Measurements from ENCODE around the gene RIPK1. TPM values are rescaled to one million over a fixed set of nuclear protein-coding genes. Genes with fewer than 3 reads are reported as not detected.

RIPK1 gene
- total and polyA plus RNA-seq, 10 of the 15 experiments (the other 5 are each of a cell fraction or from before 2014, with no cell fraction given): 1.6 to 11.2 (median 6.3) TPM

DNA sequence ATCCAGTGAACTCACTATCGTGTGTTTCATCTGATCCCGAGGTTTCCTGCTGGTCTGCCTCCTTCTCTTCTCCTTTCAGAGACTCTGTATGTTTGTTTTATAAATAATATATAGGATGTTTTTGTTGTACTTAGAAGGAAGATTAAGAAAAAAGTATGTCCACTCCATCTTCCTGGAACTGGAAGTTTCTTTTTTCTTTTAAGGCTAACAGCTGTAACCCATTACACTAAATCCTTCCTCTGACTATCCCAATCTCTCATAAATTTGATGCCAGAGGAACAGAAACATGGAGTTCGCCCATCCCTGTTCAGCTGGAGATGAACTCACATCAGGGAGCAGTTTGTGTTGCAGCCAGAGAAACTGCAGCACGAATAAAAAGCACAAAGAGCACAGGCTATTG, 20.7 kb downstream of the RIPK1 start (continued):
- TF ChIP-seq, protein P1, sequence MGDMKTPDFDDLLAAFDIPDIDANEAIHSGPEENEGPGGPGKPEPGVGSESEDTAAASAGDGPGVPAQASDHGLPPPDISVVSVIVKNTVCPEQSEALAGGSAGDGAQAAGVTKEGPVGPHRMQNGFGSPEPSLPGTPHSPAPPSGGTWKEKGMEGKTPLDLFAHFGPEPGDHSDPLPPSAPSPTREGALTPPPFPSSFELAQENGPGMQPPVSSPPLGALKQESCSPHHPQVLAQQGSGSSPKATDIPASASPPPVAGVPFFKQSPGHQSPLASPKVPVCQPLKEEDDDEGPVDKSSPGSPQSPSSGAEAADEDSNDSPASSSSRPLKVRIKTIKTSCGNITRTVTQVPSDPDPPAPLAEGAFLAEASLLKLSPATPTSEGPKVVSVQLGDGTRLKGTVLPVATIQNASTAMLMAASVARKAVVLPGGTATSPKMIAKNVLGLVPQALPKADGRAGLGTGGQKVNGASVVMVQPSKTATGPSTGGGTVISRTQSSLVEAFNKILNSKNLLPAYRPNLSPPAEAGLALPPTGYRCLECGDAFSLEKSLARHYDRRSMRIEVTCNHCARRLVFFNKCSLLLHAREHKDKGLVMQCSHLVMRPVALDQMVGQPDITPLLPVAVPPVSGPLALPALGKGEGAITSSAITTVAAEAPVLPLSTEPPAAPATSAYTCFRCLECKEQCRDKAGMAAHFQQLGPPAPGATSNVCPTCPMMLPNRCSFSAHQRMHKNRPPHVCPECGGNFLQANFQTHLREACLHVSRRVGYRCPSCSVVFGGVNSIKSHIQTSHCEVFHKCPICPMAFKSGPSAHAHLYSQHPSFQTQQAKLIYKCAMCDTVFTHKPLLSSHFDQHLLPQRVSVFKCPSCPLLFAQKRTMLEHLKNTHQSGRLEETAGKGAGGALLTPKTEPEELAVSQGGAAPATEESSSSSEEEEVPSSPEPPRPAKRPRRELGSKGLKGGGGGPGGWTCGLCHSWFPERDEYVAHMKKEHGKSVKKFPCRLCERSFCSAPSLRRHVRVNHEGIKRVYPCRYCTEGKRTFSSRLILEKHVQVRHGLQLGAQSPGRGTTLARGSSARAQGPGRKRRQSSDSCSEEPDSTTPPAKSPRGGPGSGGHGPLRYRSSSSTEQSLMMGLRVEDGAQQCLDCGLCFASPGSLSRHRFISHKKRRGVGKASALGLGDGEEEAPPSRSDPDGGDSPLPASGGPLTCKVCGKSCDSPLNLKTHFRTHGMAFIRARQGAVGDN (IDR thresholded peaks at IDR 0.05): no peak
- no peak for TF ChIP-seq HDAC6 (IDR thresholded peaks at IDR 0.05; ENCODE audit: unreplicated experiment)
- TF ChIP-seq, protein P2, sequence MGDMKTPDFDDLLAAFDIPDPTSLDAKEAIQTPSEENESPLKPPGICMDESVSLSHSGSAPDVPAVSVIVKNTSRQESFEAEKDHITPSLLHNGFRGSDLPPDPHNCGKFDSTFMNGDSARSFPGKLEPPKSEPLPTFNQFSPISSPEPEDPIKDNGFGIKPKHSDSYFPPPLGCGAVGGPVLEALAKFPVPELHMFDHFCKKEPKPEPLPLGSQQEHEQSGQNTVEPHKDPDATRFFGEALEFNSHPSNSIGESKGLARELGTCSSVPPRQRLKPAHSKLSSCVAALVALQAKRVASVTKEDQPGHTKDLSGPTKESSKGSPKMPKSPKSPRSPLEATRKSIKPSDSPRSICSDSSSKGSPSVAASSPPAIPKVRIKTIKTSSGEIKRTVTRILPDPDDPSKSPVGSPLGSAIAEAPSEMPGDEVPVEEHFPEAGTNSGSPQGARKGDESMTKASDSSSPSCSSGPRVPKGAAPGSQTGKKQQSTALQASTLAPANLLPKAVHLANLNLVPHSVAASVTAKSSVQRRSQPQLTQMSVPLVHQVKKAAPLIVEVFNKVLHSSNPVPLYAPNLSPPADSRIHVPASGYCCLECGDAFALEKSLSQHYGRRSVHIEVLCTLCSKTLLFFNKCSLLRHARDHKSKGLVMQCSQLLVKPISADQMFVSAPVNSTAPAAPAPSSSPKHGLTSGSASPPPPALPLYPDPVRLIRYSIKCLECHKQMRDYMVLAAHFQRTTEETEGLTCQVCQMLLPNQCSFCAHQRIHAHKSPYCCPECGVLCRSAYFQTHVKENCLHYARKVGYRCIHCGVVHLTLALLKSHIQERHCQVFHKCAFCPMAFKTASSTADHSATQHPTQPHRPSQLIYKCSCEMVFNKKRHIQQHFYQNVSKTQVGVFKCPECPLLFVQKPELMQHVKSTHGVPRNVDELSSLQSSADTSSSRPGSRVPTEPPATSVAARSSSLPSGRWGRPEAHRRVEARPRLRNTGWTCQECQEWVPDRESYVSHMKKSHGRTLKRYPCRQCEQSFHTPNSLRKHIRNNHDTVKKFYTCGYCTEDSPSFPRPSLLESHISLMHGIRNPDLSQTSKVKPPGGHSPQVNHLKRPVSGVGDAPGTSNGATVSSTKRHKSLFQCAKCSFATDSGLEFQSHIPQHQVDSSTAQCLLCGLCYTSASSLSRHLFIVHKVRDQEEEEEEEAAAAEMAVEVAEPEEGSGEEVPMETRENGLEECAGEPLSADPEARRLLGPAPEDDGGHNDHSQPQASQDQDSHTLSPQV (IDR thresholded peaks at IDR 0.05): no peak
- no peak for TF ChIP-seq EP300 (IDR thresholded peaks at IDR 0.05; ENCODE audit: borderline replicate concordance in 1 of 2, control insufficient read depth in 1 of 2, low read depth in 2 of 2, low read length in 2 of 2)
- TF ChIP-seq CBFB (IDR thresholded peaks at IDR 0.05; ENCODE audit: low read depth): no peak
- TF ChIP-seq, protein P3, sequence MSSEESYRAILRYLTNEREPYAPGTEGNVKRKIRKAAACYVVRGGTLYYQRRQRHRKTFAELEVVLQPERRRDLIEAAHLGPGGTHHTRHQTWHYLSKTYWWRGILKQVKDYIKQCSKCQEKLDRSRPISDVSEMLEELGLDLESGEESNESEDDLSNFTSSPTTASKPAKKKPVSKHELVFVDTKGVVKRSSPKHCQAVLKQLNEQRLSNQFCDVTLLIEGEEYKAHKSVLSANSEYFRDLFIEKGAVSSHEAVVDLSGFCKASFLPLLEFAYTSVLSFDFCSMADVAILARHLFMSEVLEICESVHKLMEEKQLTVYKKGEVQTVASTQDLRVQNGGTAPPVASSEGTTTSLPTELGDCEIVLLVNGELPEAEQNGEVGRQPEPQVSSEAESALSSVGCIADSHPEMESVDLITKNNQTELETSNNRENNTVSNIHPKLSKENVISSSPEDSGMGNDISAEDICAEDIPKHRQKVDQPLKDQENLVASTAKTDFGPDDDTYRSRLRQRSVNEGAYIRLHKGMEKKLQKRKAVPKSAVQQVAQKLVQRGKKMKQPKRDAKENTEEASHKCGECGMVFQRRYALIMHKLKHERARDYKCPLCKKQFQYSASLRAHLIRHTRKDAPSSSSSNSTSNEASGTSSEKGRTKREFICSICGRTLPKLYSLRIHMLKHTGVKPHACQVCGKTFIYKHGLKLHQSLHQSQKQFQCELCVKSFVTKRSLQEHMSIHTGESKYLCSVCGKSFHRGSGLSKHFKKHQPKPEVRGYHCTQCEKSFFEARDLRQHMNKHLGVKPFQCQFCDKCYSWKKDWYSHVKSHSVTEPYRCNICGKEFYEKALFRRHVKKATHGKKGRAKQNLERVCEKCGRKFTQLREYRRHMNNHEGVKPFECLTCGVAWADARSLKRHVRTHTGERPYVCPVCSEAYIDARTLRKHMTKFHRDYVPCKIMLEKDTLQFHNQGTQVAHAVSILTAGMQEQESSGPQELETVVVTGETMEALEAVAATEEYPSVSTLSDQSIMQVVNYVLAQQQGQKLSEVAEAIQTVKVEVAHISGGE (CRISPR knock-in tag; IDR thresholded peaks at IDR 0.05): no peak
- no peak for TF ChIP-seq EED (IDR thresholded peaks at IDR 0.05; ENCODE audit: low read depth)

All from GM12878 (cell line).